ENCODE results near the gene IRAK2. TPM values are rescaled to one million over a fixed set of nuclear protein-coding genes. Genes with fewer than 3 reads are reported as not detected.
A peak's percentile ranks its signal among the peaks of the same experiment; 100 is the strongest.
"Not testable (repeated sequence)": the region's sequence is repeated elsewhere in the genome, so short reads cannot be mapped to it uniquely, and the experiment has no call there.

IRAK2 gene
- total RNA-seq, 1 experiment from 2014 or later, result 1.1 TPM

GRCh38 chr3:10160925-10161324 lies 3.8 kb upstream of the IRAK2 start:
- no peak for DNase-seq (ENCODE audit: low spot score)

GRCh38 chr3:10162185-10162584 lies 2.5 kb upstream of the IRAK2 start:
- DNase-seq (ENCODE audit: low spot score), result no peak

GRCh38 chr3:10164201-10164545 lies 546 bp upstream of the IRAK2 start:
- not testable (repeated sequence) for DNase-seq (ENCODE audit: low spot score)

DNA sequence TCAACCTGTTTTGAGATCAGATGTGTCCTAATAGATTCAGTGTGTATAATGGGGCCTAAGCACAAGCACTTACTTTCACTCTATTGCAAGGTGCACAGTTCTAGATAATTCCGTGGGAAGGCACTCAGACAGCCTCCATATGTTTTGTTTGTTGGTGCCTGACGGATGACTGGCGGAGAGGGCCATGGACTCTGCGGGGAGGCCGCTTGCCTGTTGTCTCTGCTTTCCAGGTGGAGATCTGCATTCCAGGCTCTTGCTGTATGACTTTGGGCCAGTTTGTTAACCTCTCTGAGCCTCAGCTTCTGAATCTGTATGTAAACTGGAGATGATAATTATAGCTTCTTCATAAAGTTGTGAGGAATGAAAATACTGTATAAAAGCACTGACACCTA lies 1.5 kb downstream of the IRAK2 start:
- no peak for DNase-seq (ENCODE audit: low spot score)

DNA sequence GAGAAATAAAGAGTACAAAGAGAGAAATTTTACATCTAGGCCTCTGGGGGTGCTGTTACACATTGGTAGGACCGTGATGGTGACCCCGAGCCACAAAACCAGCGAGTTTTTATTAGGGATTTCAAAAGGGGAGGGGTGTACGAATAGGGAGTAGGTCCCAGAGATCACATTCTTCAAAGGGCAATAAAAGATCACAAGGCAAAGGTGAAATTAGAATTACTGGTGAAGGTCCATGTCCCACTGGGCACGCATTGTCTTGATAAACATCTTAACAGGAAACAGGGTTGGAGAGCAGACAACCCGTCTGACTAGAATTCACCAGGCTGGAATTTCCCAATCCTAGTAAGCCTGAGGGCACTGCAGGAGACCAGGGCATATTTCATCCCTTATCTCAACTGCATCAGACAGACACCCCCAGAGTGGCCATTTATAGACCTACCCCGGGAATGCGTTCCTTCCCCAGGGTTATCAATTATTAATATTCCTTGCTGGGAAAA lies 4.3 kb downstream of the IRAK2 start:
- DNase-seq (ENCODE audit: low spot score), result no peak

GRCh38 chr3:10170915-10171478 lies 6.3 kb downstream of the IRAK2 start:
- DNase-seq (ENCODE audit: low spot score), result no peak

GRCh38 chr3:10173095-10173925 lies 8.6 kb downstream of the IRAK2 start:
- DNase-seq (ENCODE audit: low spot score), result no peak

DNA sequence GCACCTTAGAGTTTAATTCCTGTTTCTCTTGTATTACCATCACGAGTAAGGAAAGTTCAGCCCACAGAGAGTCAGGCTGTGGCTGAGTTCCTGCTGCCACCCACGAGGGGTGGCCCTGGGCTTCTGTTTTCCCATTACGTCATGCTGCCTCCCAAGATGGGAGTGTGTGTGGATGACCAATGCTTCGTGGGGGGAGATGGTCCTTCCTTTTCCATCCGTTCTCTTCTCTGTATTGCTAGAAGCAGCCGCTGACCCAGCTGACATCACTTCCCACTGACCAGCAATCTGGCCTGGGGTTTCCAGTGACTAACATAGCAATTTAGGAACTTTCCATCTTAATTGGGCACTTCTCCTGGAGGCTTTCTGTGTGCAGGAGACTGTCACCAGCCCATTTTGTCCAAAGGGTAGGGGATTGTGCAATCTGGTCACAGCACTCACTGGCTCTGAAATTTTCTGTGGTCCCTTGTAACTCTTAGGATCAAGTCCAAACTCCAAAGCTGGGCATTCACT lies 9.3 kb downstream of the IRAK2 start:
- DNase-seq (ENCODE audit: low spot score), result peak; percentile 84

DNA sequence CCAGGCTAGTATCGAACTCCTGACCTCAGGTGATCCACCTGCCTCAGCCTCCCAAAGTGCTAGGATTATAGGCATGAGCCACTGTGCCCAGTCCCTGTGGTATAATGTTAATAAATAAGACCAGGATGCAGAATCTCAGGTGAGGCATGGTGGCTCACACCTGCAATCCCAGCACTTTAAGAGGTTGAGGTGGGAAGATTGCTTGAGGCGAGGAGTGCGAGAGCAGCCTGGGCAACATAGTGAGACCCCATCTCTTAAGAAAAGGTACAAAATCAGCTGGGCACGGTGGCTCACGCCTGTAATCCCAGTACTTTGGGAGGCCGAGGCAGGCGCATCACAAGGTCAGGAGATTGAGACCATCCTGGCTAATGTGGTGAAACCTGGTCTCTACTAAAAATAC lies 10.6 kb downstream of the IRAK2 start:
- DNase-seq (ENCODE audit: low spot score), result not testable (repeated sequence)

DNA sequence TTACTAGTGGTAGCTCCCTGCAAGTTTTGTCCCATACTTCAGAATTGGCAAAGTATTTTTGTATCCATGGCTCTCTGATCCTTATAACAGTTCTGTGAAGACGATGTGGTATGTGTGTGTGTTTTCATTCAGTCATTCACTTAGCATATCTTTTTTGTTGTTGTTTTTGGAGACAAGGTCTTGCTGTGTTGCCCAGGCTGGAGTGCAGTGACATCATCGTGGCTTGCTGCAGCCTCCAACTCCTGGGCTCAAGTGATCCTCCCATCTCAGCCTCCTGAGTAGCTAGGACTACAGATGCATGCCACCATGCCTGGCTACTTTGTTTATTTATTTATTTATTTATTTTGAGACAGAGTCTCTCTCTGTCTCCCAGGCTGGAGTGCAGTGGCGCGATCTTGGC lies 11.4 kb downstream of the IRAK2 start:
- DNase-seq (ENCODE audit: low spot score), result not testable (repeated sequence)

DNA sequence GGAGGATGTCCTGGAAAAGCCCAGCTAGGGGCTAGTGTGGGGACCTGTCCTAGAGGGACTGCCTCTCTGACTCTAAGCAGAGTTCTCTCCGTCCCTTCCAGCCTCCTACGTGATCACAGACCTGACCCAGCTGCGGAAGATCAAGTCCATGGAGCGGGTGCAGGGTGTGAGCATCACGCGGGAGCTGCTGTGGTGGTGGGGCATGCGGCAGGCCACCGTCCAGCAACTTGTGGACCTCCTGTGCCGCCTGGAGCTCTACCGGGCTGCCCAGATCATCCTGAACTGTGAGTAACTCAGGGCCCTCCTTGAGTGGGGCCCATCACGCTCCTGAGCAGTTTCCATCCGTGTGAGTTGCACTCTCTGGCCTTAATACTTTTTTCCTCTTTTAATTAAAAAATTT lies 13.0 kb downstream of the IRAK2 start:
- DNase-seq (ENCODE audit: low spot score), result no peak

DNA sequence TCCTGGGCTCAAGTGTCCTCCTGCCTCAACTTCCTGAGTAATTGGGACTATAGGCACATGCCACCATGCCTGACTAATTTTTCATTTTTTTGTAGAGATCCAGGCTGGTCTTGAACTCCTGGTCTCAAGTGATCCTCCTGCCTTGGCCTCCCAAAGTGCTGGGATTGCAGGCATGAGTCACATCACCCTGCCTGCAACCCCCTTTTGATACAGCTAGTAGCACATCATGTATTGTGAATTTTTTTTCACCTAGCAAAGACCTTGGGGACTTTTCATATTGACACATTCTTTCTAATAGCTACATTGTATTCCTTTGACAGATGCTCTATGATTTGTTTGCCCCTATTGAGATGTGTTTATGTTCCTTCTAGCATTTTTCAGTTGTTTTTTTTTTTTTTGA lies 14.2 kb downstream of the IRAK2 start:
- DNase-seq (ENCODE audit: low spot score), result no peak

DNA sequence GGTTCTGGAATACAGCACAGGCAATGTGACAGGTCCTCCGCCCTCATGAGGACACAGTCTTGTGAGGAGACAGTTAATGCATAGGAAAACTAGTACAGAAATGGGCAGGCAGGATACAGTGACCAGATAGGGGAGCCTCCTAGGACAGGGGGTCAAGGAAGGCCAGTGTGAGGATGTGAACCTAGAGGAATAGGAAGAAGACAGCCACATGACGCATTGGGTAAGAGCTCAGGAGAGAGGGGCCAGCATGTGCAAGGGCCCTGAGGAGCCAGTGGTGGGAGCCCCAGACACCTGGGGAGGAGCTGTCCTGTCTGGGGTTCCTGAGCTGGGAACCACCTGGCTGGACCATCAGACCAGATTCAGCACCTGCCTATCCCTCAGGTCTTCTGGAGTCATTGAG lies 15.6 kb downstream of the IRAK2 start:
- no peak for DNase-seq (ENCODE audit: low spot score)

- DNase-seq (ENCODE audit: low spot score), result no peak
Measured at GRCh38 chr3:10180738-10181295, 16.1 kb downstream of the IRAK2 start.

DNA sequence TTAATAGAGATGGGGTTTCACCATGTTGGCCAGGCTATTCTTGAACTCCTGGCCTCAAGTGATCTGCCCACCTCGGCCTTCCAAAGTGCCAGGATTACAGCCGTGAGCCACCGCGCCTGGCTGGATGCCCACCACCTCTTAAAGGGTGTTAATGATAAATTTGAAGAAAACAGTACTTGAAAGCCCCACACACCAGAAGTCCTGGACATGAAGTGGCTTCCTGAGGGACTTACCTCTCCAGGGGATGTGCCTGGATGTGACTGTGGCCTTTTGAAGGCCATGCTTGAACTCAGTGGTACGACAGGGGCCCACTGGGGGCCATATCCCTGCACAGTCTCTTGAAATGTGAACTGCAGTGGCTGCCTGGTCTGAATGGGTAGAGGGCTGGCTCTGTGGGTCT lies 18.2 kb downstream of the IRAK2 start:
- no peak for DNase-seq (ENCODE audit: low spot score)

DNA sequence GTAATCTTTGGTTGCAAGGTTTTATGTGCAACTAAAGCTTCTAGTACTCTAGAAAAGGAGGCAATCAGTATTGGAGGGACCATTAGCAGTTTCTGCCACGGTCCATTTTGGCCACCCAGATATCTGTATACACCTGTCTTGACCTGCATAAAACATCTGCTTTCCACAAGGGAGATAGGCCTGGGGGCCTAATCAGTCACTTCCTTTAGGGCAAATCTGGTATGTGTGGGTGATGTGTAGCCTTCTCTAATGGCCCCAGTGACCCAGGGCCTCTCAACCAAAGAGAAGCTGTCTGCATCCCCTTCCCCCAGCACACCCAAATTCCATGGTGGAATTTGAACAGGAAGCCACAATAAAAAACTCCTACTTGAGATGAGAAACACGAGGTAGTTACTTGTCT lies 19.5 kb downstream of the IRAK2 start:
- DNase-seq (ENCODE audit: low spot score), result no peak

DNA sequence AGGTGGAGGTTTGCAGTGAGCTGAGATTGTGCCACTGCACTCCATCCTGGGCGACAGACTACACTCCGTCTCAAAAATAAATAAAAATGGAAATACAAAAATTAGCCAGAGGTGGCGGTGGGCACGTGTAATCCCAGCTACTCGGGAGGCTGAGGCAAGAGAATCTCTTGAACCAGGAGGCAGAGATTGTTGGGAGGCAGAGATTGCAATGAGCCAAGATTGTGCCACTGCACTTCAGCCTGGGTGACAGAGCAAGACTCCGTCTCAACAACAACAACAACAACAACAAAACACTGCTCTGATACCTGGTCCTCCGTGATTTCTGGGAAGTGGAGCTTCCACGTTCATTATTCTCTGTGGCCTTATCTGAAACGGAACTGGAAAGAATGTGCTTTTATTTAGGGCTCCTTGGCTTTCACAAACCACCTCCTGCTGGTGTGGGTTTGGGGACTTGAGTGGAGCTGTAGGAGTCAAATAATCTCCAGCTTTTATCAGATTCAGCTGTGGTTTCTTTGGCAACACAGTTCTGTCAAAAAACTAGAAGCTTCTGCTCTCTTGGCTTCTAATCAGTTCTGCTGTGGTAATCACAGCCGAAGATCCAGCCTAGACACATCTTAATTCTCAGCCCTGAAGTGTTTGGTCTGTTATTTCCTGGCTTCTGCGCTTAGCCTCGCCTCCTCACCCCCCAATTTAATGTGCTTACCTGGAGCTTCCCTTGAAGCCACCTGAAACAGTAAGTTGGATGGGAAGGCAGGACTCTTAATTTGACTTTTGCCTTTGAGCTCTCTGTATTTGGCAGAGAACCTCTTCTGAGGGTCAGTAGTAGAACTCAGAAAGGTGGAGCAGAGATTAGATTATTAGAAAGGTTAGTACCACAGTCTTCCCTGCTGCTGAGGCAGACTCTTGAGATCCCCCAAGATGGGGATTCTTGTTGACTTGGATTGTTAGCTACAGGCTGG lies 21.4 kb downstream of the IRAK2 start:
- DNase-seq (ENCODE audit: low spot score), result no peak

DNA sequence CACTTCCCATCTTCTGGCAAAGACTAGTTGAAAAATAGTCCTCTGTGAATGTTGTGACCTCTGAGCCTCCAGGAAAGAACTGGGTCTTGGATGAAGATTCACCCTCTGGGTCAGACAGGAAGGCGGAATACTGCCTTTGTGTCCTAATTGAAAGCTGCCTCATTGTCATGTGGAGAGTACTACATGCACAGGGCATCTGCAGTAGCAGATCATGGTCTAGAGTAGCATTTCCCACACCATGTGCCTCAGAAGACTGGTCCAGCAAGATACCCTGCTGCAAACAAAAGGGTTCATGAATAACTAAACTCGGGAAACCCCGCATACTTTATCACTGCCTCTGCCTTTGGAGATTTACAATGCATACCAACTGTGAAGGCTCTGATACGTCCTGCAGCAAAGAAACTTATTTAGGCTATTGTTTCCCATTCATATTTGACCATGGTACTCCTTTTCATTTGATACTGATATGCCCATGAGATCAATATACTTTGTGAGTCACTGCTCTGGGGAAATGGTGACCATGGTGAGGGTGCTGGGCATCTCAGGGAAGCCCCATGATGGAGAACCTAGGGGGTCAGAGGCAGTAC lies 22.7 kb downstream of the IRAK2 start:
- no peak for DNase-seq (ENCODE audit: low spot score)

DNA sequence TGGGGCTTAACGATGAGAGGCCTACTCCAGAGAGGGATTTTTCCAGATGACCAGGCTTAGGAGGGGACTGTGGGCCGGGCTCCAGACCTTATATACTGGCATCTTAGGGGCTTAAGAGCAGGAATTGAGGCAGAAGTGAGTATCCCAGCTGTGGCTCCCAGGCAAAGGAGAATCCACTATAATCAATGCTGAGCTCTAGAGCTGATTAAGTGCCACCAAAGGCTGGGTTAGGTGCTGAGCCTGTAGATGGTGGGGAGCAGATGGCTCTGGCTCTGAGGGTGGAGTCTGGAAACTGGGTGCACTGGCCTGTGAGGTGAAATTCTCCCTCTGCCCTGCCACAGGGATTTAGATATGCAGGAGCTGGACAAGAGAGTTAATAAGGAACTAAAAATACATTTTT lies 23.2 kb downstream of the IRAK2 start:
- DNase-seq (ENCODE audit: low spot score), result no peak

GRCh38 chr3:10188804-10189556 lies 24.3 kb downstream of the IRAK2 start:
- no peak for DNase-seq (ENCODE audit: low spot score)
